CD4-positive, alpha-beta T cell treated with Interleukin-15 for 4 hours (primary cell): ENCODE results near the gene OPN4.

Source experiments
- DNase-seq: peaks from one replicate; pipeline ENCODE4 v3.0.0-alpha.2; 2020; ENCODE audit warnings: low spot score

Gene OPN4

DNA sequence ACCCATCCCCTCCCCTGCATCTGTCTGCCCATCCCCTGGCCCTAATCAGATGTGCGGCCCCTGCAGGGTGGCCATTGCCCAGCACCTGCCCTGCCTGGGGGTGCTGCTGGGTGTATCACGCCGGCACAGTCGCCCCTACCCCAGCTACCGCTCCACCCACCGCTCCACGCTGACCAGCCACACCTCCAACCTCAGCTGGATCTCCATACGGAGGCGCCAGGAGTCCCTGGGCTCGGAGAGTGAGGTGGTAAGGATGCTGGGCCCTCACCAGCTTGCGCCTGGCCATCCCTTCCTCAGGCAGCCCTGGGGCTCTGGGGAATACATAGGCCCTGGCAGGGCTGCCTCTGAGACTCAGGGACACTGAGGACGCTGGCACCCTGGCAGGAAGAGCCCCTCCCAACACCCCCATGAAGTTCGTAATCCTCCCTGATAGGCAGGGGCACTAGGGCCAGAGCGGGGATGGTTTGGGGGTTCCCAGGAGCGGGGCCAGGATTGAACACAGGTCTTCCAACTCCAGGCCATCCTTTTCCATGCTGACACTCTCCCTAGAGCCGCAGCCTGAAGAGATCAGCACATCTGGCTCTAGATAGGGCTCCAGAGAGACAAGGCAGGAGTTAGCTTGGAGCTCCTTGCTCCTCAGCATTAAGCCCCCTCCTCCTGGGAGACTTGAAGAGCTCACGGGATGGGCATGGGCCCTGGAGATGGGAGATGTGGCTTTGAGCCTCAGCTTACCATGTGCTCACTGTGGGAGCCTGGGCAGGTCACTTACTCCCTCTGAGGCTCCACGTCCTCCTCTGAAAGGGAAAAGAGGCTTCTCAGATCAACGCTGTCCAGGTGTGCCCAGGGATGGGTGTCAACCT, 8.1 kb downstream of the OPN4 start:
- DNase-seq: no peak

GRCh38 chr10:86663046-86663345, 8.6 kb downstream of the OPN4 start:
- no peak for DNase-seq

GRCh38 chr10:86663576-86664339, 9.4 kb downstream of the OPN4 start:
- no peak for DNase-seq

GRCh38 chr10:86664341-86665217, 10.2 kb downstream of the OPN4 start:
- no peak for DNase-seq

GRCh38 chr10:86665218-86665607, 10.9 kb downstream of the OPN4 start:
- DNase-seq: no peak

- no peak for DNase-seq
These were observed 11.5 kb downstream of the OPN4 start for GRCh38 chr10:86665868-86666267.

DNA sequence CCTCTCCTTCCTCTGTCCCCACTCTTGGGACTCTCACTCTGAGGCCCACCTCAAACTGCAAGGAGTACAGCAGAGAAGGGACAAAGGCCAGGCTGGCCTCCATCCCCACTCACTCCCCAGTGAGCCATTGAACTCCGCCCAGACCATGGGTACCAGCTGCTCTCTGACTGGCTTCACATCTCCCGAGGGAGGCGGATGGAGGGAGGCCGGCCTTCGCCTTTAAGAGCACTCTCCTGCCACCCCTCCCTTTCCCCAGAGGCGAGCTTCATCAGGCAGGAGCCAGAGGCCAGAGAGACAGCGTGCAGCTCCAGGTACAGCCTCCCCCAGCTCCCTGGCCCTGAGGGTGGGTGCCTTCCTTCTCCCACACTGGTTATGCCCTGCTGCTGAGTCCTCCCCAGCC, 12.2 kb downstream of the OPN4 start:
- DNase-seq: no peak

GRCh38 chr10:86667421-86668181, 13.3 kb downstream of the OPN4 start:
- no peak for DNase-seq

- no peak for DNase-seq
These were observed 14.2 kb downstream of the OPN4 start, which contains the start of gene LDB3 for GRCh38 chr10:86668297-86669165. Gene LDB3 (plus strand): TSS chr10:86668511. CDS start chr10:86668692, 181 bp downstream.

DNA sequence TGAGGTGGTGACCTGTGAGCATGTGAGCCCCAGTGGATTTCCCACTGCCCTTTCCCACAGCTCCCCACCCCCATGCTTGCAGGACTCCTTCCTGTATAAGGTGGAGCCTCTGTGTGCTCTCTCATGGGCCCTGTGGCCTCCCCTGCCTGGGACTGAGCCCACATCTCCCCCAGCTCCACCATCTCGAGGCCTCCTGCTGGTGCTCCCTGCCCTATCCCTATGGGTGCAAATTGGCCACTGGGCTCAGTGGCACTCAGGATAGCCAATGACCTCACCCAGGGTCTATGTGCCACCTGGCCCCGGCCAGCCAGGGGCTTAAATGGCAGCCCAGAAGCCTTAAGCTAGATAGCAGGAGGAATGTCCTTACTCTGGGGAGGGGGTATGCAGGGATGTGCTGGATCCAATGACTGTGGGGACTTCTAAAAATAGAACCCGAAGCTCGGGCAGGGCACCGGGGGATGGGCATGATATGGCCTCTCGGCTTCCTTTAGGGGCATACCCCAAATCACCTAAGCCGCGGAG, 16.0 kb downstream of the OPN4 start:
- DNase-seq: no peak

DNA sequence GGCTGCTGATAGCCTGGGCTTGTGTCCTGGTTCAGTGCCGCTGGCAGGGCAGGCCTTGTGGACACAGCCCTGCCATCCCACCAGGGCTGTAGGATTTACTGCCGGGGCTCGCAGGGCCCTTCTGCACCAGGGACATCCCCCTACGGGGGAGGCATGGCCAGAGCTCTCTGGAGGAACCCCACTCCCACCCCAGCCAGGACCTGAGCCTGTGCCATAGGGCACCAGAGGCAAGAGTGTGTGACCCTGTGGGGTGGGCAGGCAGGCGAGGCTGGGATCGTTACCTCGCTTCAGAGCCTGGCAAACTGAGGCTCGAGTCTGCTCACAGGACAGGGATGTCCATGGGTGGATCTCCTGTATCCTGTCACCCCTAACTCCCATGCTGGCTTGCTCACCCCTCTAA, 16.5 kb downstream of the OPN4 start:
- DNase-seq: no peak

GRCh38 chr10:86671419-86671818, 17.1 kb downstream of the OPN4 start:
- no peak for DNase-seq

GRCh38 chr10:86671985-86672710, 17.8 kb downstream of the OPN4 start:
- DNase-seq: no peak

GRCh38 chr10:86673216-86673826, 19.0 kb downstream of the OPN4 start:
- DNase-seq: no peak

GRCh38 chr10:86673827-86674581, 19.7 kb downstream of the OPN4 start:
- DNase-seq: no peak

DNA sequence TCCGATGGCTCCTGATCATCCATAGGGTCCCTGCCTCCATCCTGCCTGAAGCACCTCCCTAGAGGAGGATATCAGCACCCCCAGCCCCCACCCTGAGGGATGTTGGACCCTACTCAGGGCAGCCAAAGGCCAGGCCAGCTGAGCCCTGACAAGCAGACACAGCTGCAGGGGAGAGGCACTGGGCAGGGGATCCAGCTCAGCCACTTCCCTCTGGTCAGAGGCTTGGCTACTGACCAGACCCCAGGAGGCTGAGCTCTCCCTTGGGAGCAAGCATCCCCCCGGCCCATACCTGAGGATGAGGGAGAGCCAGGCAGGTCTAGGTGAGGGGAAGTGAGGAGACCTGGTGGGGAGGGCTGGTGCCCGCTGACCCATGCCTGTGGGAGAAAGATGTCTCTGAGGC, 20.6 kb downstream of the OPN4 start:
- no peak for DNase-seq

DNA sequence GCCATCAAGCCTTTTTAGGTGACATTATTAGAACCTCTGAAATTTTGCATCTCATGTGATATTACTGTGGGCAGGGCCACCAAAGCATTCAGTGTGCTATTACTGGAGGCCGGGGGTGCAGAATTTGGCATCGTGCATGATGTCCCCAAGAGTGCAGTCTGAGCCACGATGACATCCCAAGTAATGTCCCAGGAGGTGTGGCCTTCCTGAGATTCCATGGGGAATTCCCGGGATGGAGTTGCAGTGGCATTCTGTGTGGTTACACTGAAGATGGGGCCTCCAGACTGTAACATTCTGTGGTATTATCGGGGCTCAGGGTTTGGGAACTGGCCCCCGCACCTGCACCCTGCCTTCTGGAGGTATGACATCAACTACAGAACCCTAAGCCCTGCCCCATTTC, 23.0 kb downstream of the OPN4 start:
- DNase-seq: no peak

DNA sequence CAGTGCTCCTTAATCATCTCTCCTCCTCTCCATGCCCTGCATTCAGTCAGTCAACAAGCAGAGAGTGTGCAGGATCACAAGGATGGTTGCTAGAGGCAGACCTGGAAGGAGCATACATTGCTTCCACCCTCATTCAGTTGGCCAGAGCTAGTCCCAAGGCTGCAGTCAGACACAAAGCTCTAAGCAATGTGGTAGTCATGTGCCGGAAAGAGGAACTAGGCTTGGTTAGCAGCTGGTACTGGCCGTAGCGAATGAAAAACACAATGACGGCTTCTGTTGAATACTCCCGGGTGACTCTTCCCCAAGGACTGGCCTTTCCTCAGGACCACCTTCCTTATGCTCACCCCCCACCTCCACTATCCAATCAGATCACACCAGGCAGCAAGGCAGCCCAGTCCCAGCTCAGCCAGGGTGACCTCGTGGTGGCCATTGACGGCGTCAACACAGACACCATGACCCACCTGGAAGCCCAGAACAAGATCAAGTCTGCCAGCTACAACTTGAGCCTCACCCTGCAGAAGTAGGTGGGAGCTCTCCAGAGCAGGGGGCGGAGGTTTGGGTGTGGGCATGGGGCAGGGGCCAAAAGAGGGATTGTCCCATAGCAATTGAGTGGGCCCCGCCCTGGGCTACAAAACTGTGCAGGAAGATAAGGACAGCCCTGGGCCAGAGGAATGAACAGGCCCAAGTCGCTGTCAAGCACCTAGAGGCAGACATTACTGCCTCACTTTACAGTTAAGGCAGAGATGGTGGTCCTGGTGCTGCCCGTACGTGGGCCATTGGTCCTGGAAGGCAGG, 24.8 kb downstream of the OPN4 start:
- DNase-seq: no peak
